ENCODE data around the gene MAML2.
"Not testable (repeated sequence)": the region's sequence is repeated elsewhere in the genome, so short reads cannot be mapped to it uniquely, and the experiment has no call there.

The MAML2 gene

DNA sequence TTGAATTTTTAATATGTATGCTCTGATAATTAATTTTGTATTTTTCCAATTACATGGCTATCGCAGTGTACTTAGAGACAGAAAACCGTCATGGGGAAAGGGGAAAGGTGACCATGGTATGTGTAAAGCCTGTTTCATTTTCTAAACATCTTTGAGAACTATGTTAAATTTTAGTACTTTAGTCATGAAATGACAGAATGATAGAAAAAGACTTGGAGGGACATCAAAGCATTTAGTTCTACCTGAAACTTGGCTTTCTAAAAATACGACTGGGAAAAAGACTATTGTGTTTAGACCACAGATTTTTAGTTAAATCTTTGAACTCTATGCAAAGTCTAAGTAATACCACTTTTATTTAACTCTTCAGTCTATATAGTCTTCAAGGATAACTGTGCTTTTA, 54.1 kb downstream of the MAML2 start:
- no peak for DNase-seq

DNA sequence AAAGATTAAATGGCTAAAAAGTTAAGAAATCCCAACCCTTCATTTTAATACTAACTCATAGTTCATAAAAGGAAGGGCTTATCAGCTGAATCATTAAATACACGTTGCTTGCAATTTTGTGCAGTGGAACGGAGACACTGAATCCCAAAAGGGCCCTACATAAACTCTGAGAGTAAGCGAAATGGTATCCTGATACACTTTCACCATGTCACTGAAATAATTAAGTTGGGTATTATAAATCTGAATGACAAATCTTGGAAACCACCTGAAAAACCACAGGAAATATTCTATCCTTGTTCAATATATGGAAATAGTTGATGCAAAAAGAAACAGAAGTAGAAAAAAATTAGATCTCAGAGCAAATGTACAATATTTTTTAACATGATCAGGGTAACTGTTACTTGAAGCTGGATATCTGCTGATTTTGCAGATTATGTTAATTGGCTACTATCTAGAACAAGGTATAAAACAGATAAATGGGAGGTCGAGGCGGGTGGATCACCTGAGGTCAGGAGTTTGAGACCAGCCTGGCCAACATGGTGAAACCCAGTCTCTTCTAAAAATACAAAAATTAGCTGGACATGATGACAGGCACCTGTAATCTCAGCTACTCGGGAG, 55.1 kb downstream of the MAML2 start:
- no peak for DNase-seq

DNA sequence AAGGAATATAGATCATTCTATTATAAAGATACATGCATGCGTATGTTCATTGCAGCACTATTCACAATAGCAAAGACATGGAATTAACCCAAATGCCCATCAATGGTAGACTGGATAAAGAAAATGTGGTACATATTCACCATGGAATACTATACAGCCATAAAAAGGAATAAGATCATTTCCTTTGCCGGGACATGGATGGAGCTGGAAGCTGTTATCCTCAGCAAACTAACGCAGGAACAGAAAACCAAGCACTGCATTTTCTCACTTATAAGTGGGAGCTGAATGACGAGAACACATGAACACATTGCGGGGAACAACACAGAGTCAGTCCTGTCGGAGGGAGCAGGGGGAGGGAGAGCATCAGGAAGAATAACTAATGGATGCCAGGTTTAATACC, 57.0 kb downstream of the MAML2 start:
- not testable (repeated sequence) for DNase-seq

DNA sequence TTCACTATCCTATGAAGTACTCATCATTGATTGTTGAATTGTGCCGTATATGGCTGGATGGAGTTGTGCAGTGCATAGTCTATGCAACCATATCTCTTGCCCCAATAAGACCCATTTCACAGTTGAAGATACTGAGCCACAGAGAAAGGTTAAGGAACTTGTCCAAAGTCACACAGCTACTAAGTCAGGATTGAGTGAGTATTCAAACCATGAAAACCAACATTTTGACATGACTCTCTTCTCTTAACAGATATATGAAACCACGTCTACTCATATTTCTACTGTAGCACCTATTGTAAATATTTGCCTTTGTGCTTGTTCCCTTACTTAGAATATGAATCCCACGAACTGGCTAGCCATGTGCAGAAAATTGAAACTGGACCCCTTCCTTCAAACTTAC, 58.1 kb downstream of the MAML2 start:
- no peak for DNase-seq

DNA sequence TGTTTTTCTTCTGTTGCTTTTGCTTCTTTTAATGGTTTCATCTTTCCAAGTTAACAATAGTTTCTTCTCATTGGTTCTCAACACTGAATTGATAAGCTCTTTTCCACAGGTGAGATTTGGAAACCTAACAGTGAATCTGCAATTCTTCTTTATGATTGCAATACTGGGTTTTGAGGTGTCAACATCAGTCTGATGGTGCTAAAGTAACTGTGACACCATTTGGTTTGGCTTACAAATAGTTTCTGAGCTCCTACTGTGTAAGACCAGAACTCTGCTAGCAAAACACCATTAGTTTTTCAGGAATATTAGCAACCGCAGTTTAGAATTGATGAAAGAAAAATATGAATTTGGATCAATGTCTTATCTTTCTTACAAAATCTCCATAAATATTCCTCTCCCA, 58.6 kb downstream of the MAML2 start:
- DNase-seq, result no peak

DNA sequence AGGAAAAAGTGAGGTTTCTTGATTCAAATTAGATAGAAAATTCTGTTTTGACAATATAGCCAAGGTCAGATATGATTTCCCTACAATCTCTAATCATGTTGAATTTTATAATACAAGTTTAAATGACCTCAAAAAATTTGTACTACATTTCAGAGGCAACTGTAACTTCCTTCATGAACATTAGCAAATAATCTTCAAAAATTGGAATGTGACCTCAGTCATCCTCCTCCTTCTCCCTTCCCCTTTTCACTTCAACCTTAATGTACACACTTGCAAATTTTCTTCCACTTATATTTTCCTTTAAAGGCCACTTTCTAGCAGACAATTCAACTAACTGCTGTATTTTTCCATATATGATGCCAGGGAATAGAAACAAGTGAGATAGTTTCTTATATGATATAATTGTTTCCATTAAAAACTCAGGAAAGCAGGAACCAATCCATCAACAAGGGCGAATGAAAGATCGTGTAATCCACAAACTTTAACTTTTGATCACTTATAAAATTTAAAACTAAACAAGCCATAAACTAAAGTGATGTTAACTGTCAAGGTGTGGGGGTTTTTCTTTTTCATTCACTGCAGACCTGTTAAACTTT, 60.3 kb downstream of the MAML2 start:
- no peak for DNase-seq

DNA sequence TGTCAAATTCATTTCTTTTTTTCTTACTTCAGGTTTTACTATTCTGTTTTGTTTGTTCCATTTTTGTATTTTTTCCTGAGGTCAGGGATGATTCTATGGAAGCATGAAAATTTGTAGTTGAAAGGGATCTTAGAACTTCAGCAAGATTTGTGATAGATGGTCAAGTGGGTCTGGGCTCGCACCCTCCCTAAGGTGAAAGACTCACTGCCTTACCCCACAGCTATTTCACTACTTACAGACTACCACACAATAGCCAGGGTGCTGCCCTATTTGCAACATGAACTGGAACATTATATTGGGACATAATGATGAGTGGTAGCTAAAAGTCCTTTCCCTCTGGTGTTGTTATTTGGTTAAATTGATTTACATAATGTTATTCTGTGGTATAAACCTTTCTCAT, 62.6 kb downstream of the MAML2 start:
- DNase-seq, result no peak

DNA sequence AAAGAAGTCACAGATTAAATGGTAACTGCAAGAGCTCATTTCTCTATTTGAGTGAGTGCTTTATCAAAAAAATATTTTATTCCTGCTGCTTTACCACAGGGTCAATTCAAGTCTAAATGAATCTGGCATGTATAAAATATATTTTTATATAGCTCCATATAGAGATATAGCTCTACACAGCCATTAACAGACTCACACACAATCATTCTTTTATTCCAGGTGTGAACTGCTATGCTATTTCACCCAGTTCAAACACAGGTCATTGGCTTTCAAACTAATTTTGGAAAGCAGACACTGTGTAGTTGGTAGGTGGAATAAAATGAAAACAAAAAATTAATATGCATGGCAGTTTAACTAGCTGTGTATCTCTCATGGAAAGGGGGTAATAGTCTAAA, 63.1 kb downstream of the MAML2 start:
- no peak for DNase-seq

DNA sequence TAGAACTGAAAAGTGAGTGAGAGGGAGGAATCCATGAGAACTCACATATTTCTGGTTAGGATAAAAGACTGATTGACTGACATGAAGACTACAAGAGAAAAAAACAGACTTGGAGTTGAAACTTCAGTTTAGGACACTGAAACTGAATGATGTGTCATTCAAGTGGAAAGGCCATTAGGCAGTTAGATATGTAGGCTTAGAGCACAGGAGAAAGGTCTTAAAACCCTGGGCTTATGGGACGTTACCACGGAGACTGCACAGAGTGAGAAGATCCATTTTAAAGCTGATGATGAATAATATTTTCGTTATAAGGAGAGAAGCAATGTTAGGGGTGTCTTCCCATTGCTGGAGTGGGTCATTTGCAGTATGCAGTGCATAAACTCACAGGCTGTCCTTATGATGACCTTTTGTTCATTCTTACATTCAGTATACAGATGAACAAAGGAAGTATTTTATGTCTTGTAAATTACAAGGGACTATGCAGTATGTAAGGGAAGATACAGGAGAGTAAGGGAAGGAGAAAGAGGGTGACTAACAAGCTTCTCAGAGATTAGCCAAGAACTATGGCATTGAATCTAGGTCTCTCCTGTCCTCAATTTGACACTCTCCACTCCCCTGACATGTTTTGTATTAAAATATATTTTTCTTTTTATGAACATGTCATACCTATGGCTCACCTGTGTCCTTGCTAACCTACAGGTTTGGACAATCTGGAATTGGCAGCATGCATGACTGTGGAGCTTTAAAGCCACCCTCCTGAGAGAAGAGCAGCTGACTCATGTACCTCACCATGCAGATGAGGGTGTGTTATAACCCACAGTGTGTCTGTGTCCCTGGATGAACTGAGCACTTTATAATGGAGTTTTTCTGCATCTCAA, 63.7 kb downstream of the MAML2 start:
- DNase-seq, result peak; percentile 37

DNA sequence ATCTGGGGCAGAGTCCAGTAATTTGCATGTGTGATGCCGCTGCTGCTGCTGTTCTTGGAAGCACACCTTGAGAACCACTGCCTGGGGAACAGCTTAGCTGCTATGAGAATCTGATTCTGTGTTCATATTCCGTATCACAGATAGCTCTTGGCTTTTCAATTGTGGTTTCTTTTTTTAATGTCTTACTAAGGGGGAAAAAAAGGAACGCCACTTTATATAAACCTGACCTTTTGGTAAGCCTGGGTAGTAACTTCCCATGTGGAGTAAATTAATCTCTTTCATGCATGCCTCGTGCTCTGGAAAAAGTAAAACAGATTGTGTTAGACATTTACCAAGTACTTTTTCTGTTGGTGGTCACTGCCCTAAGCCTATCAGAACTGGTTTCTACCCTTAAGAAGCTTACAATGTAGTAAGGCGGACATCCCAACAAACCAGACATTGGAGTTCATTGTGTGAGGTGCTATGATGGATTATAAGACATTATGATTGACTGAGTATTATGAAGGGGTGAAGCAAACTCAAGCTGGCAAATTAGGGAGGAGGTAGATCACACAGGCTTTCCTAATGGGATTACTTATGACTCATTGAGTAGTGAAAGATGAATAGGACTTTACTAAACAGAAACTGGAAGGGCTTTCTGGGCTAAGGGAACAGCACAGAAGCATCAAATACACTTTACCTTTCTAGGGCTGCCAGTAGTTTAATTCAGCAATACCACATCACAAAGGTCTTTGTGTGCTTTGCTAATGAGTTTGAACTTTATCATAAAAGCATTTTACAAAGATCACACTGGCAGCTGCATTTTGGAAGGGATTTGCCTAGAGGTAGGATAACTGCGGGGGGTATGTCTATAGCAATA, 64.7 kb downstream of the MAML2 start:
- DNase-seq, result no peak

DNA sequence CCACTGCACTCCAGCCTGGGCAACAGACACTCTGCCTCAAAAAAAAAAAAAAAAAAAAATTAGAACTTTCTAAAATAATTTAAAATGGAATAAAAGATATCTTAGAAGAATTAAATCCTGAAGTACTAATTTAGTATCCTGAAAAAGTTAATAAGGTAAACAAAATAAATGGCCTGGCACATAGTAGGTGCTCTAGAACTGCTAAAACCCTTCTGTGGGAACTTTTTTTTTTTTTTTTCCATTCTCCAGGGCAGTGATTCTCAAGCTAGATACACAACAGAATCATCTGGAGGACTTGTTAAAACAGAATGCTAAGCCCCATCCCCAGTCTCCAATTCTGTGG, 65.3 kb downstream of the MAML2 start:
- no peak for DNase-seq

DNA sequence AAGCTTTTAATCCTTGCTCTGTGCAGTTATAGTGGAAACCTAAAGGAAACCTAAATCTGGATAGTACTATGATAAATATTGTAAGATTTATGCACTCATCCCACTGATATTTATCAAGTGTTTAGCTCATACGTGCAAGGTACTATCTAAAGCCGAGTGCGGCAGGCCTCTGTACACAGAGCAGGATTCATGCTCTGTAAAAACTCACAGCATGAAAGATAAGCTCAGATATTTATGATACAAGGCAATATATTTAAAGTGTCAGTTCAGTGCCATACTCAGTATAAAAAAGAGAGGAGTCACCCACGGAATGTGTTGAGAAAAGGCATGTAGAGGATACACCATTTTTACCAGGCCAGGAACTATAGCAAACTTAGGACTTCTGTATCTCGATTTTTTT, 66.2 kb downstream of the MAML2 start:
- no peak for DNase-seq

DNA sequence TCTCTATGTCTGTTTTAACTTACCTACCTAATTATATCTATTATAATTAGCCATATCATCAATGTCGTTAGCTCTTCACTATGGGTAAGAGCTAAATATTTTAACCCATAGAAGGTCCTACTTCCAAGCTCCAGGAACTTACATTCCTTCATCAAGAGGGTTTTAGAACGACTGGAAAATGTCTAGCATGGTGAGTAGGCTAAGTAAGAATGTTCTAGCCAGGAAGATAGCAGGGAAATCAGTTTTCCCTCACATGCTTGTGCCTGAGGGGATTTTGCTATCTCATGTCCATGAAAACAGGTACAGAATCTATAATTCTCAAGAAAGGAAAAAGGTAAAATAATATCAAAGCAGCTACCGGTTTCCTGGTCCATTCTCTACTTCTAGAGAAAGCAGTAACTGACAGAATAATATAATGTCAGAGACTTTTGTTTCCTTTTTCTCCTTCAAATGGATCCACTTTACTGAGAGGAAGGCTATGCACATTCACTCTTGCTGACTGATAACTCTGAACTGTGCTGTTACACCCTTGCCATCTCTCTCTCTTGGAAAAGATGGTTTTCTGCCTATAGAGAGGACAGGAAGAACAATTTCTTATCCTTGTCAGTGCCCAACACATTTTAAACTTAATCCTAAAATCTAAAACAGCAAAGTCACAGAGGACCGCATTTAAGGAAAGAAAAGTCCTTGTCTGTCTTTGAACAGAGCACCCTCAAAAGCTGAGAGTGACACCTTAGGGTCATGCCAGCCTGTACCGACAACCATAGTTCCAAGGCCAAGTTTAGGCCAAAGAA, 67.0 kb downstream of the MAML2 start:
- no peak for DNase-seq

DNA sequence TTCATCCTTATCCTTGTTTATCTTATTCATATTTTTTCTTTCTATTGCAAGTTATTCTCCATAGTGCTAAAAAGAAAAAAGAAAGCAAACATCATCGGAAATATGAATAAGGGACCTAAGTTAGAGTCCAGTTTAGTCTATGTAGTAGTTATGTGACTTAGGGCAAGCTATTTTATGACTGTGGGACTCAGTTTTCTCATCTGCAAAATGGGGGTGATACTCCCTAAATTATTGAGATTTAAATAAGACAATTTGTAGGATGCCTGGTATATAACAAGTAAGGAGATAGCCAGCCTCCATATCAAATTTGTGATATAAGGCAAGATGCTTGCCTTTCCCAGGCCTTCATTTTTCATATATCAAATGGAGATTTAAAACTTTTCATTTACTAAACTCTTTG, 69.5 kb downstream of the MAML2 start:
- DNase-seq, result no peak

DNA sequence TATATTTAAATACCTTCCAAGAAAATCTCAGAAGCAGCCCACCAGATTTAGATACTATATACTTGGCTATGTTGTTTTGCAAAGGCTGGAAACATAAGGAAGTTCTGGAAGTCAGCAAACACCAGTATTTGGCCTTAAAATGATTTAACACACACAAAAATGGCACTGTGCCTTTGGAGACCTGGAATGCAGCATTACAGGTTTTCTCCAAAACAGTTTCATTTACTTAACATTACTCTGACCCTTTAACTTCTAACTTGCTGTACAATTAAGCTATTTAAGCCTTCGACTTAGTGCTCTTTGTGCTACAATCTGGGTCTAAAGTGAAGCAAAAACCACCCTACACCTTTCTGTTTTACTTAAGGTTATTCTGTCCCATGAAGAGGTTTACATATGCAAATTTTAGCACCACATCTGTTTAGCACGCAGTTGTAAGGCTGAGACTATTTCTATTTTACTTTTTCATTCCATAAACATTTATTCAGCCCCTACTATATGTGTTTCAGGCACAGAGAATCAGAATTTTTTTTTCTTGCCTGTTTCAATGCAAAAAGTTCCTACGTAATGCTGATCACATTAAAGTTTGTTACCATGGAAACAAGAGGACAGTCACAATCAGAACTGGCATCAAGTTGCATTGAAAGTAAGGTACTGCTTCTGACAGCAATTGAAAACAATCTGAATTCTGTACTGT, 70.3 kb downstream of the MAML2 start:
- no peak for DNase-seq

DNA sequence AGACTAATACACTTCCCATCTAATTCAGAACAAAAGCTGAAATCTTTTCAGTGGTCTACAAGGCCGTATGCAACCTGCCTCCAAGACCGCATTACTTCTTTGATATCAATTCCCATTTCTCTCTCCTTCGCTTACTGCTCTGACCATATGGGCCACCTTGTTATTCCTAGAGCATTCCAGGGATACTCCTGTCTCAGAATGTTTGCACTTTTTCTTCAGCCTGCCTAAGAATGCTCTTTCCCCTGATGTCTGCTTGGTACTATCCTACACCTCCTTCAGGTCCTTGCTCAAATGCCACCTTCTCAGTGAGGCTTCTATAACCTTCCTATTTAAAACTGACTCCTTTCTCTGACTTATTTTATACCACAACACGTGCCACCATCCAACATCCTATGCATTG, 71.2 kb downstream of the MAML2 start:
- no peak for DNase-seq

DNA sequence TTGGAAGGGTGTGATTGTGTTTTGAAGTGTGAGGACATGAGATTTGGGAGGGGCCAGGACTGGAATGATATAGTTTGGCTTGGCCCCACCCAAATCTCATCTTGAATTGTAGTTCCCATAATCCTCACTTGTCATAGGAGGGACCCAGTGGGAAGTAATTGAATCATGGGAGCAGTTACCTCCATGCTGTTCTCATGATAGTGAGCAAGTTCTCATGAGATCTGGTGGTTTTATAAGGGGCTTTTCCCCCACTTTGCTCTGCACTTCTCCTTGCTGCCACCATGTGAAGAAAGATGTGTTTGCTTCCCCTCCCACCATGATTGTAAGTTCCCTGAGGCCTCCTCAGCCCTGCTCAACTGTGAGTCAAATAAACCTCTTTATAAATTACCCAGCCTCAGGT, 71.6 kb downstream of the MAML2 start:
- not testable (repeated sequence) for DNase-seq

DNA sequence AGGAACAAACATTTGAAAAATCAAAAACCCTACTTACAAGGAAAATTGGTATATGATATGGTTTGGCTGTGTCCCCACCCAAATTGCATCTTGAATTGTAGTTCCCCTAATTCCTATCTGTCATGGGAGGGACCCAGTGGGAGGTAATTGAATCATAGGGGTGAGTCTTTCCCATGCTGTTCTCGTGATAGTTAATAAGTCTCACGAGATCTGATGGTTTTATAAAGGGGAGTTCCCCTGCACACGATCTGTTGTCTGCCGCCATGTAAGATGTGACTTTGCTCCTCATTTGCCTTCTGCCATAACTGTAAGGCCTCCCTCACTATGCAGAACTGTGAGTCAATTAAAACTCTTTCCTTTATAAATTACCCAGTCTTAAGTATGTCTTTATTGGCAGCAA, 74.5 kb downstream of the MAML2 start:
- not testable (repeated sequence) for DNase-seq

DNA sequence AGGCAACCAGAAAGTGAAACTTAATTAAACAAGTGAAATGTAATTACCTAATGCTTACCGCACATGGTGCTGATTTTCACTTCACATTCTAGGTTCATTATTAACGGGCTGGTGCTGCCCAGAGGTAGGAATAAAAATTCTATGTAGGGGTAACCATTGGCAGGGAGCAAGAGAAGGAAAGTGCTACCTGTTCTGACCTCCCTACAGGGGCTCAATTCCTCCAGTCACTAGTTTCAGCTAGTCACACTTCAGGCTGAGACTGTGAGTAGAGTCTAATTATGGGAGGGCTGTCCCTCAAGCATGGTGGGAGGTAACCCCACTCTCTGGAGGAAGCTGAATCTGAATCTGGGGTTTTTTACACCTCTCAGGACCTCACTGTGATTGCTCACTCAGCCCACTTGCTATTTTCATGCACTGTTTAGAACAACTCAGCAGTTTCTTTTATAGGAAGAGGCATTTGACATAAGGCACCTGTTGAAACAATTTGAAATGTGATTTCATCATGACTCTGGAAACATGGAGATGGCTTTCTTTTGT, 75.4 kb downstream of the MAML2 start:
- peak; percentile 28 for DNase-seq

DNA sequence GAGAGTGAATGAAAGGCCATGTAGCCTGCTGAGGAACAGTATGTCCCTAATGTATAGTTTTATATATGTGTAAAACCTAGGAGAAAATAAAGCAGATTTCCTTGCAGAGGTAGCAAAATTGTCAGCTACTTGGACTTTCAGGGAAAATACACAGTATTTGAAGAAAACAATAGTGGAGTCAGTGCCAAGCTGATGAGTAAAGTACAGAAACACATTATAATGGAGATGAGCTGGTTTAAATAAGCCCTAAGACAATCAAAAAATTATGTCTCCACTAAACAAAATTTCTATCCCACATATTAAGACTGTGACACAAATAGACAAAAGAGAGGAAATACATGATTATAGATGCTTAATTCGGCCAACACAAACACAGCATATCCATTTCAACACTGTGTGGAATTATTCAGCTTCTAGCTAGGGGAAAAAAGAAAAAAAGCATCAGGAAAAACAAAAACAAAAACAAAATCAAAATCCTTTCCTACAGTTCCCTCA, 75.9 kb downstream of the MAML2 start:
- DNase-seq, result no peak

DNA sequence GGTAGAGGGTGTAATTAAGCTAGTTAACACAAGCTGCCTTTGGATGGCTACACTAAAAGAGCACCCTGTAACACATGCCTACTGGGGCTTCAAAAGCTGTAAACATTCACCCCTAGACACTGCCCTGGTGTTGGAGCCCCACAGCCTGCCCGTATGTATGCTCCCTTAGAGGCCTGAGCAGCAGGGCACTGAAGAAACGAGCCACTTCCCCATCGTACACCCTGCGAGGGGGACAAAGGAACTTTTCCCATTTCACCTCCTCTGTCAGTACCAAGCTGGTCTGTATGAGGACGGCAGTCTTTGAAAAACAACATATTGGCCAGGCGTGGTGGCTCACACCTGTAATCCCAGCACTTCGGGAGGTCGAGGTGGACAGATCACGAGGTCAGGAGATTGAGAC, 77.0 kb downstream of the MAML2 start:
- DNase-seq, result no peak
